HG03280 (cell line): Measurements from ENCODE around the gene BHMT.
"Not testable (repeated sequence)": the region's sequence is repeated elsewhere in the genome, so short reads cannot be mapped to it uniquely, and the experiment has no call there.

Source experiments
- ATAC-seq: cut with Tn5 transposase; IDR thresholded peaks from one replicate; pipeline ENCODE4 v1.9.1; 2021; ENCODE audit warnings: mild to moderate bottlenecking, moderate library complexity; ENCODE audit not compliant: unreplicated experiment

The BHMT gene

DNA sequence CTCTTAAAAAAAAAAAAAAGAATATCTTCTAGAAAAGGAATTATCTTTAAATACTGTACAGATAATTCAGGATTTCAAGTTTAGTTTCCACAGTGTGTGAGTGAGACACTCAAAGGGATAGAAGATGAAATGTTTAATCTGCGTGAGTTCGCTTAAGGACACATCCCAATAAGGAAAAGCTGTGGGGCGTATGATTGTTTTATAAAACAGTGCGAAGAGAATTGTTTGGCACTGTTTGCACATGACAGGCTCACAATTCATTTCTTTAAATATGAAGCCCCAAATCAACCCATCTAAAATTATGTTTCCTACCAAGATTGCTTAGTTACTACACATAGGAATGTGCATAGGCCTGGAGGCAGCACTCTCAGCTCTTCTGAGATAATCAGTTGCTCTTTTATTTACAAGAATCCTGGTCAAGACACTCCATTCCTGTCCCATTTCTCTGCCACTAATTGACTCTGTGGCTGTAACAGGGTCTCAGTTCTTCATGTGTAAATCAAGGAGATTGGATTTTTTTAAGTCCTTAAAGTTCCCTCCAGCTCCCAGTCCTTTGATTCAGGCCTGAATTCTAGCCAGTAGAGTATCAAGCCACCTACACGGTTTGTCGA lies 60.1 kb downstream of the BHMT start:
- ATAC-seq, result no peak

DNA sequence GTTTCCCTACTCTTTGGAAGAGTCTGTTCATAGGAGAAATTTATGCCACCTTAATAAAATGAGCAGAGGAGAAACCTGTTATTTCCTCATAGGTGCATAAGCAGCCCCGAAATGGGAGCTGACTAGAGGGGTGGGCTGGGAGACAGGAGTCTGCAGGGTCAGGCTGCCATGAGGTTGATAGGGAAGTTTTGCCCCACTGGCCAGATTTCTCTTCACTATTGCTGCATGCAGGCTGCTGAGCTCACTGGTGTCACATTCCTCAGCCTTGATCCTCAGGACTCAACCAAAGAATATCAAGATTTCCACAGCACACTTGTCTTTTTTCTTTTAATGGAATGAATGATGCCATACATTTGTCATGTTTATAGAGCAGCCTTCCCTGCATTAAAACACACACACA lies 60.7 kb downstream of the BHMT start:
- ATAC-seq, result no peak

DNA sequence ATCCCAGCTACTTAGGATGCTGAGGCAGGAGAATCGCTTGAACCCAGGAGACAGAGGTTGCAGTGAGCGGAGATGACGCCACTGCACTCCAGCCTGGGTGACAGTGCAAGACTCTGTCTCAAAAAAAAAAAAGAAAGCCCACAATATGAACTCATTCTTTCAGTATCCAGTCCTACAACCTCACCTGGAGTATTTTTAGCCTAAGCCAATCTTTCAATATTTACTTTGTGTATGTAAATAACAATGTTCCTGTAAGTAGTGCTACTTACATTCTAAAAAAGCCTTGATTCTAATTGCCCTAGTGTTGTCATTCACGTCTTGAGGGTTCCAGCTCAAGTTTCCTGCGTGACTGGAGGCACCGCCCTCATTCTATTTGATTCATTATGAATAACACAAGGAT lies 62.0 kb downstream of the BHMT start:
- no peak for ATAC-seq

DNA sequence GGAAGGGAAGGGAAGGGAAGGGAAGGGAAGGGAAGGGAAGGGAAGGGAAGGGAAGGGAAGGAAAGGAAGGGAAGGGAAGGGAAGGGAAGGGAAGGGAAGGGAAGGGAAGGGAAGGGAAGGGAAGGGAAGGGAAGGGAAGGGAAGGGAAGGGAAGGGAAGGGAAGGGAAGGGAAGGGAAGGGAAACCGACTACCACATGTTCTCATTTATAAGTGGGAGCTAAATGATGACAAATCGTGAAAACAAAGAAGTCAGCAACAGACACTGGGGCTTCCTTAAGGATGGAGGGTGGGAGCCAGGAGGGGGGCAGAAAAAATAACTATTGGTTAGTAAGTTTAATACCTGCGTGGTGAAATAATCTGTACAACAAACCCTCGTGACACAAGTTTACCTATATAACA lies 68.8 kb downstream of the BHMT start:
- not testable (repeated sequence) for ATAC-seq

DNA sequence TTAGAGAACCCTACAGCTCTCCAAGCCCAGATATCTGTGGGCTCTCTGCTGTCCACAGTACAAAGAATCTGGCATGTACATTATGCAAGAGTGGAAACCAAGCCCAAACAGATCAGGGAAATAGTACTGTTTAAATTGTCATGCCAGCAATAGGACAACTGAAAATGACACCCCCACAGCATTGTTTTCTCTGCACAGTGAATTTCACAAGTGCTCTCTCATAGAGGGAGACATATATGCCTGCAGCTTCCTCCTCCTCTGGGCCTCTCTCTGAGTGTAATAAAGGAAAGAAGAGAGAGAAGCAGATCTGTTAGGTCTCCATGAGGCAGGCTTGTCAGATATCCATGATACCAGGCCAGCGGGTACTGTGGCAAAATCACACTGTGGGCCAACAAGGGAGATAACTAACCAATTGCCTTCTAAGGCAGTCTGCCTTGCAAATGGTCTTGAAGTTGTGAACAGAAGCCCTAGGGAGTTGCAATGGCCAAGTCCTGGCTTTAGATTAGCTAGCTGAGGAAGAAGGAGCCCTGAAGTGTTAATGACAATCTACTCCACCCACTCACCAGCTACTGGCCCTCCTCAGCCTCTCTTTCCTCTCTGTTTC lies 69.9 kb downstream of the BHMT start:
- ATAC-seq, result no peak
